ENCODE measurements around the gene B4GALT5. TPM values are rescaled to one million over a fixed set of nuclear protein-coding genes. Genes with fewer than 3 reads are reported as not detected.
"Not testable (repeated sequence)": the region's sequence is repeated elsewhere in the genome, so short reads cannot be mapped to it uniquely, and the experiment has no call there.

Gene B4GALT5
- polyA plus RNA-seq, 1 experiment = 26.7 TPM

GRCh38 chr20:49620364-49621240 is 93.1 kb downstream of the B4GALT5 start:
- Histone ChIP-seq H3K27me3 (ENCODE audit: control insufficient read depth, insufficient read depth, low read length) (peaks cover 2% of the 10 kb centered on the region; the same call in 1 of the 2 replicates), H3K36me3 (ENCODE audit: control insufficient read depth, insufficient read depth, low read length) (no peaks in the 10 kb centered on the region), H3K4me3 (ENCODE audit: low read depth, low read length) (no peak overlapping the region)
- POLR2A ChIA-PET = no interaction called here
- DNase-seq (ENCODE audit: low read depth) = no peak
- TF ChIP-seq CTCF (IDR thresholded peaks at IDR 0.05; ENCODE audit: insufficient read depth, low read depth, low read length) = no peak
- CTCF ChIA-PET = interaction anchor here (0.9 kb wide), 3 partner anchors 9 to 225 kb away, joined by 3 to 4 read pairs (median 4); no protein-coding TSS in a partner anchor

- Histone ChIP-seq H3K4me3 (ENCODE audit: low read depth, low read length) (no peak overlapping the region), H3K27me3 (ENCODE audit: control insufficient read depth, insufficient read depth, low read length) (peaks cover 2% of the 10 kb centered on the region; the same call in 1 of the 2 replicates), H3K36me3 (ENCODE audit: control insufficient read depth, insufficient read depth, low read length) (no peaks in the 10 kb centered on the region)
- no peak for TF ChIP-seq CTCF (IDR thresholded peaks at IDR 0.05; ENCODE audit: insufficient read depth, low read depth, low read length)
- CTCF ChIA-PET = interaction anchor here (0.9 to 1.2 kb wide), 2 partner anchors 7 to 78 kb away, joined by 3 to 5 read pairs; no protein-coding TSS in a partner anchor
- POLR2A ChIA-PET = no interaction called here
- DNase-seq (ENCODE audit: low read depth) = no peak
Measured at GRCh38 chr20:49619113-49620048, 94.3 kb downstream of the B4GALT5 start.

GRCh38 chr20:49618289-49618688 is 95.4 kb downstream of the B4GALT5 start:
- no peak for TF ChIP-seq CTCF (IDR thresholded peaks at IDR 0.05; ENCODE audit: insufficient read depth, low read depth, low read length)
- ChIA-PET POLR2A (no interaction called here), CTCF (interaction anchor here (1.2 kb wide), 2 partner anchors 10 to 77 kb away, joined by 4 to 5 read pairs; no protein-coding TSS in a partner anchor)
- no peak for DNase-seq (ENCODE audit: low read depth)
- Histone ChIP-seq H3K27me3 (ENCODE audit: control insufficient read depth, insufficient read depth, low read length) (peaks cover 2% of the 10 kb centered on the region; the same call in 1 of the 2 replicates), H3K4me3 (ENCODE audit: low read depth, low read length) (no peak overlapping the region), H3K36me3 (ENCODE audit: control insufficient read depth, insufficient read depth, low read length) (no peaks in the 10 kb centered on the region)

- POLR2A ChIA-PET = not testable (repeated sequence)
- CTCF ChIA-PET = interaction anchor here (1.2 kb wide), 1 partner anchor 9 kb away, joined by 4 read pairs; no protein-coding TSS in a partner anchor
Measured at GRCh38 chr20:49617394-49617793, 96.3 kb downstream of the B4GALT5 start.

GRCh38 chr20:49616154-49617007 is 97.3 kb downstream of the B4GALT5 start:
- CTCF ChIA-PET = interaction anchor here (0.6 to 13.8 kb wide), 4 partner anchors 75 to 271 kb away, joined by 3 to 485 read pairs (median 93); no protein-coding TSS in a partner anchor
- TF ChIP-seq CTCF (IDR thresholded peaks at IDR 0.05; ENCODE audit: insufficient read depth, low read depth, low read length) = no peak
- POLR2A ChIA-PET = no interaction called here

More at GRCh38 chr20:49617394-49617793, 96.3 kb downstream of the B4GALT5 start:
- not testable (repeated sequence) for H3K27me3 ChIP-seq (ENCODE audit: control insufficient read depth, insufficient read depth, low read length); H3K36me3 ChIP-seq (ENCODE audit: control insufficient read depth, insufficient read depth, low read length); H3K4me3 ChIP-seq (ENCODE audit: low read depth, low read length); DNase-seq (ENCODE audit: low read depth)

More at GRCh38 chr20:49616154-49617007, 97.3 kb downstream of the B4GALT5 start:
- H3K36me3 ChIP-seq (ENCODE audit: control insufficient read depth, insufficient read depth, low read length) = no peaks in the 10 kb centered on the region
- peaks cover 2% of the 10 kb centered on the region; the same call in 1 of the 2 replicates for H3K27me3 ChIP-seq (ENCODE audit: control insufficient read depth, insufficient read depth, low read length)
- DNase-seq (ENCODE audit: low read depth) = no peak
- H3K4me3 ChIP-seq (ENCODE audit: low read depth, low read length) = no peak overlapping the region

All from BJ (cell line).